A549 (cell line): ENCODE results near the gene TARM1. TPM values are rescaled to one million over a fixed set of nuclear protein-coding genes. Genes with fewer than 3 reads are reported as not detected.

Experiments used
- ATAC-seq, 2 experiments: fragments of 200-7000 bp in 1 of 2; fragments of >200 bp in 1 of 2; cut with Nextera tagmentation in 1 of 2; cut with Tn5 transposase in 1 of 2; 3 replicates each; pipeline versions ENCODE4 v1.8.0 to v1.9.1; 2018 to 2020; ENCODE audit warnings: mild to moderate bottlenecking in 1 of 2, moderate library complexity in 1 of 2
- CTCF ChIA-PET: fragments of 300-600 bp; sonication (Branson Sonifier 250); formaldehyde crosslinking; extraction: SDS; loops from one replicate; lab custom pipeline; 2021; ENCODE audit warnings: antibody characterized with exemption, inconsistent platforms; lab: Yijun Ruan, JAX
- POLR2A ChIA-PET: fragments of 350-600 bp; formaldehyde crosslinking; extraction: SDS; loops from one replicate; lab custom pipeline; 2021; ENCODE audit warnings: antibody characterized with exemption, inconsistent platforms; lab: Yijun Ruan, JAX
- DNase-seq, 2 experiments: peaks; one replicate each; pipeline versions ENCODE4 v3.0.0 to v3.0.0-alpha.2; 2011 to 2016; ENCODE audit warnings: low read depth in 1 of 2, low spot score in 1 of 2
- FAIRE-seq: peaks from 2 replicates; lab custom pipeline; 2011; peaks lifted over from hg19 to GRCh38; lab: Jason Lieb, UNC
- H3K27ac ChIP-seq, 2 experiments: fragments of >200 bp; sonication (Bioruptor Twin); formaldehyde crosslinking; 3 replicates each; pipeline ENCODE4 v1.5.1; 2016 to 2017
- H3K4me1 ChIP-seq: fragments of >200 bp; sonication (Bioruptor Twin); formaldehyde crosslinking; 3 replicates; pipeline ENCODE4 v1.6.1; 2016
- H3K4me2 ChIP-seq: fragments of >200 bp; sonication (Bioruptor Twin); formaldehyde crosslinking; 3 replicates; pipeline ENCODE4 v1.6.1; 2016
- H3K4me3 ChIP-seq: fragments of >200 bp; sonication (Bioruptor Twin); formaldehyde crosslinking; 3 replicates; pipeline ENCODE4 v1.5.1; 2016
- H3K9me3 ChIP-seq: fragments of >200 bp; sonication (Bioruptor Twin); formaldehyde crosslinking; 3 replicates; pipeline ENCODE4 v1.6.1; 2016
- BHLHE40 ChIP-seq: IDR thresholded peaks from 2 replicates; pipeline ENCODE4 v1.6.1; 2012; ENCODE audit warnings: low read depth, low read length, inconsistent platforms
- CBX2 ChIP-seq: fragments of 200-600 bp; sonication (generic); IDR thresholded peaks from 2 replicates; pipeline ENCODE4 v1.6.1; 2016; ENCODE audit warnings: low read depth, mild to moderate bottlenecking, borderline replicate concordance
- CHD4 ChIP-seq: fragments of 200-600 bp; sonication (generic); IDR thresholded peaks from 2 replicates; pipeline ENCODE4 v1.6.1; 2016; ENCODE audit warnings: antibody characterized with exemption, mild to moderate bottlenecking, borderline replicate concordance
- EHF ChIP-seq: fragments of 250-450 bp; sonication (Bioruptor Pico); IDR thresholded peaks from 2 replicates; pipeline ENCODE4 v1.5.0; 2020; ENCODE audit warnings: mild to moderate bottlenecking
- ESRRA ChIP-seq: fragments of 150-350 bp; IDR thresholded peaks from 2 replicates; pipeline ENCODE4 v1.6.1; 2014; ENCODE audit warnings: mild to moderate bottlenecking, low read length, borderline replicate concordance
- FOXS1 ChIP-seq: fragments of 250-450 bp; sonication (Bioruptor Pico); IDR thresholded peaks from 2 replicates; pipeline ENCODE4 v1.5.0; 2020; ENCODE audit warnings: mild to moderate bottlenecking, moderate library complexity
- HDAC2 ChIP-seq: fragments of 200-600 bp; sonication (generic); IDR thresholded peaks from 2 replicates; pipeline ENCODE4 v1.6.1; 2016
- HEYL ChIP-seq: fragments of 250-450 bp; sonication (Bioruptor Pico); IDR thresholded peaks from 2 replicates; pipeline ENCODE4 v1.8.0; 2021; ENCODE audit warnings: mild to moderate bottlenecking, moderate library complexity
- HOXA7 ChIP-seq: fragments of 250-450 bp; sonication (Bioruptor Pico); IDR thresholded peaks from 2 replicates; pipeline ENCODE4 v1.5.0; 2020; ENCODE audit warnings: mild to moderate bottlenecking, moderate library complexity
- HOXB13 ChIP-seq: fragments of 250-450 bp; sonication (Bioruptor Pico); IDR thresholded peaks from 2 replicates; pipeline ENCODE4 v1.5.0; 2020; ENCODE audit warnings: low read depth, mild to moderate bottlenecking, moderate library complexity
- JUN ChIP-seq, 2 experiments: fragments of >200 bp; sonication (Bioruptor Twin); formaldehyde crosslinking; IDR thresholded peaks; 2 replicates in 1 of 2; 3 replicates in 1 of 2; pipeline ENCODE4 v1.6.1; 2016 to 2017
- JUNB ChIP-seq: fragments of >200 bp; sonication (Bioruptor Twin); formaldehyde crosslinking; IDR thresholded peaks from 2 replicates; pipeline ENCODE4 v1.6.1; 2016
- KDM5A ChIP-seq: fragments of 200-600 bp; sonication (generic); IDR thresholded peaks from 2 replicates; pipeline ENCODE4 v1.6.1; 2016; ENCODE audit warnings: antibody characterized with exemption, mild to moderate bottlenecking
- MAFK ChIP-seq: fragments of 450-650 bp; IDR thresholded peaks from 2 replicates; pipeline ENCODE4 v1.6.1; 2014; ENCODE audit not compliant: partially characterized antibody
- MYC ChIP-seq: IDR thresholded peaks from 2 replicates; pipeline ENCODE4 v1.6.1; 2012; ENCODE audit warnings: mild to moderate bottlenecking, inconsistent platforms, low read length, improper control_type of control experiment, borderline replicate concordance
- NFE2L2 ChIP-seq: fragments of 150-350 bp; conservative IDR thresholded peaks from 2 replicates; pipeline ENCODE4 v1.6.1; 2014; ENCODE audit warnings: low read length
- PHF8 ChIP-seq: fragments of 200-600 bp; sonication (generic); IDR thresholded peaks from 2 replicates; pipeline ENCODE4 v1.6.1; 2016; ENCODE audit warnings: low read depth, mild to moderate bottlenecking, antibody characterized with exemption, moderate library complexity, borderline replicate concordance
- POLR2AphosphoS2 ChIP-seq: conservative IDR thresholded peaks from 2 replicates; pipeline ENCODE4 v1.6.1; 2012; ENCODE audit warnings: low read length, improper control_type of control experiment, inconsistent platforms
- RCOR1 ChIP-seq: fragments of 150-350 bp; IDR thresholded peaks from 2 replicates; pipeline ENCODE4 v1.6.1; 2014; ENCODE audit warnings: antibody characterized with exemption, low read length, low read depth
- RNF2 ChIP-seq: fragments of 200-600 bp; sonication (generic); IDR thresholded peaks from 2 replicates; pipeline ENCODE4 v1.6.1; 2016; ENCODE audit warnings: low read depth, mild to moderate bottlenecking, antibody characterized with exemption, moderate library complexity, borderline replicate concordance
- SMC3 ChIP-seq: fragments of >200 bp; sonication (Bioruptor Twin); formaldehyde crosslinking; IDR thresholded peaks from 3 replicates; pipeline ENCODE4 v1.6.1; 2018; ENCODE audit warnings: inconsistent platforms
- SREBF2 ChIP-seq: fragments of 450-650 bp; IDR thresholded peaks from 2 replicates; pipeline ENCODE4 v1.6.1; 2014; ENCODE audit warnings: mild to moderate bottlenecking, moderate library complexity
- TP53 ChIP-seq: fragments of 250-450 bp; sonication (Bioruptor Pico); IDR thresholded peaks from 2 replicates; pipeline ENCODE4 v1.5.0; 2021; ENCODE audit warnings: mild to moderate bottlenecking, moderate library complexity
- ZC3H11A ChIP-seq: fragments of 450-650 bp; IDR thresholded peaks from 2 replicates; pipeline ENCODE4 v1.6.1; 2014; ENCODE audit warnings: antibody characterized with exemption, mild to moderate bottlenecking
- ZSCAN20 ChIP-seq: fragments of 250-450 bp; sonication (Bioruptor Pico); IDR thresholded peaks from 2 replicates; pipeline ENCODE4 v1.8.0; 2022; ENCODE audit warnings: mild to moderate bottlenecking, moderate library complexity
- WGBS: methylation state at CpG from one replicate; pipeline ENCODE4 v1.1.6; 2017; ENCODE audit errors: missing lambda C conversion rate; 5-methylcytosine and 5-hydroxymethylcytosine counted together
- polyA plus RNA-seq, 4 experiments: library from polyadenylated mRNA; depleted of rRNA in 3 of 4; stranded (reverse); fragments of >200 nt; fragmentation: RNase III in 1 of 4; extraction: RNeasy Plus Mini Kit Qiagen cat#74134 plus additional on column Dnase treatment in 1 of 4; gene quantifications; 2 replicates in 3 of 4; 3 replicates in 1 of 4; pipeline ENCODE4 v1.2.3, GENCODE V29; 2011 to 2017
- TF ChIP-seq, protein P1 (sequence below): fragments of >200 bp; sonication (Bioruptor Twin); formaldehyde crosslinking; IDR thresholded peaks from 2 replicates; pipeline ENCODE4 v1.6.1; 2016
- TF ChIP-seq, protein P2 (sequence below): fragments of >200 bp; sonication (Bioruptor Twin); formaldehyde crosslinking; IDR thresholded peaks from 3 replicates; pipeline ENCODE4 v1.5.1; 2016
- TF ChIP-seq, protein P3 (sequence below): fragments of 200-600 bp; sonication (generic); IDR thresholded peaks from 2 replicates; pipeline ENCODE4 v1.6.1; 2016; ENCODE audit warnings: antibody characterized with exemption, mild to moderate bottlenecking, moderate library complexity

Gene TARM1
- polyA plus RNA-seq, 2 of the 4 experiments (the other 2 are of a cell fraction): not detected

DNA sequence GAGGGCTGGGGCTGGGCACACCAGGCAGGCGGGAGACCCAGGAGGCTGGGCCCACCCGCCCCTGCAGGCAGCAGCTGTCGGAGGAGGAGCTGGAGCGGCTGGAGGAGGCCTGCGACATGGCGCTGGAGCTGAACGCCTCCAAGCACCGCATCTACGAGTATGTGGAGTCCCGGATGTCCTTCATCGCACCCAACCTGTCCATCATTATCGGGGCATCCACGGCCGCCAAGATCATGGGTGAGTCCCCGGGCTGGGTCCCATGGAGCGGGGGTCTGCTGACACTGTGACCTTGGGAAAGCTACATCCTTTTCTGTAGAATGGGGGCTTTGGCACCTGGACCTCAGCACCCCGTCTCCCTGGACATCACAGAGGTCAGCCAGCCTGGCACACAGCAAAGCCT, 42.5 kb upstream of the TARM1 start:
- H3K4me2 ChIP-seq: no peak overlapping the region
- H3K27ac ChIP-seq: no peak overlapping the region
- ATAC-seq (no peak), DNase-seq (no peak), FAIRE-seq (no peak)
- POLR2A ChIA-PET: interaction anchor here (0.9 to 2.4 kb wide), 2 partner anchors 8 to 13 kb away, joined by 5 to 10 read pairs; partner anchors contain the start of genes CNOT3, PRPF31 and TFPT
- no peaks in the 10 kb centered on the region for H3K9me3 ChIP-seq
- no peak overlapping the region for H3K4me3 ChIP-seq
- WGBS: 92% methylated on average over 16 of the region's 17 CpGs
- CTCF ChIA-PET: interaction anchor here (1.1 to 3.2 kb wide), 3 partner anchors 9 to 45 kb away, joined by 3 to 8 read pairs (median 4); partner anchors contain the start of gene CNOT3
- H3K4me1 ChIP-seq: no peaks in the 10 kb centered on the region
- no peak for TF ChIP-seq MAFK
- TF ChIP-seq, protein P1, sequence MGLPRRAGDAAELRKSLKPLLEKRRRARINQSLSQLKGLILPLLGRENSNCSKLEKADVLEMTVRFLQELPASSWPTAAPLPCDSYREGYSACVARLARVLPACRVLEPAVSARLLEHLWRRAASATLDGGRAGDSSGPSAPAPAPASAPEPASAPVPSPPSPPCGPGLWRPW: no peak
- no peak for TF ChIP-seq ZC3H11A
- TF ChIP-seq CHD4: no peak
- TF ChIP-seq SREBF2: no peak
- no peak for TF ChIP-seq RCOR1
- TF ChIP-seq HDAC2: no peak
- no peak for TF ChIP-seq ESRRA
- TF ChIP-seq CBX2: no peak
- TF ChIP-seq TP53 (CRISPR knock-in tag): no peak
- TF ChIP-seq SMC3: no peak
- TF ChIP-seq FOXS1 (CRISPR knock-in tag): no peak
- no peak for TF ChIP-seq EHF (CRISPR knock-in tag)
- no peak for TF ChIP-seq ZSCAN20 (CRISPR knock-in tag)
- no peak for TF ChIP-seq KDM5A
- TF ChIP-seq NFE2L2: no peak
- TF ChIP-seq MYC: no peak
- no peak for TF ChIP-seq JUNB
- no peak for TF ChIP-seq POLR2AphosphoS2

DNA sequence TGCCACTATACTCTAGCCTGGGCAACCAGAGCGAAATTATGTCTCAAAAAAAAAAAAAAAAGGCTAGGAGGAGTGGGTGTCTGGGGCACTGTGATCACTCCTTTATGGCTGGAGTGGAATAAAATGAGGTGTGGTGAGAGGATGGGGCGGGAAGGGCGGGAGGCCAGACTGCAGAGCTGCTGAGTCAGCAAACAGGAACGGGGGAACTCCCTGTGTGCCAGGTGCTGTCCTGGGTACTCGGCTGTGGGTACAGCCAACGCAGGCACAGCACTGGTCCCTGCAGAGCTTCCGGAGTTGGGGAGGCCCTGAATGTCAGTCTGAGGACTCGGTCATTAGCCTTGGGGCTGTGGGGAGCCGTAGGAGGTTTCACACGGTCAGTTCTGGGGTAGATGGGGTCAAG, 40.1 kb upstream of the TARM1 start:
- ATAC-seq: no peak
- Histone ChIP-seq H3K9me3 (no peaks in the 10 kb centered on the region), H3K4me2 (no peak overlapping the region), H3K4me3 (no peak overlapping the region), H3K27ac (no peak overlapping the region), H3K4me1 (peaks cover 7% of the 10 kb centered on the region; the same call in 2 of the 3 replicates)
- no peak for DNase-seq
- 91% methylated on average over 9 of the region's 10 CpGs for WGBS
- CTCF ChIA-PET: interaction anchor here (0.5 to 1.6 kb wide), 5 partner anchors 16 to 1439 kb away, joined by 3 to 4 read pairs (median 3); no protein-coding TSS in a partner anchor
- TF ChIP-seq MAFK (peak; percentile 93), RNF2 (no peak)
- FAIRE-seq: no peak
- POLR2A ChIA-PET: interaction anchor here (0.6 to 1.1 kb wide), 2 partner anchors 16 to 18 kb away, joined by 3 to 4 read pairs; partner anchors contain the start of gene CNOT3

DNA sequence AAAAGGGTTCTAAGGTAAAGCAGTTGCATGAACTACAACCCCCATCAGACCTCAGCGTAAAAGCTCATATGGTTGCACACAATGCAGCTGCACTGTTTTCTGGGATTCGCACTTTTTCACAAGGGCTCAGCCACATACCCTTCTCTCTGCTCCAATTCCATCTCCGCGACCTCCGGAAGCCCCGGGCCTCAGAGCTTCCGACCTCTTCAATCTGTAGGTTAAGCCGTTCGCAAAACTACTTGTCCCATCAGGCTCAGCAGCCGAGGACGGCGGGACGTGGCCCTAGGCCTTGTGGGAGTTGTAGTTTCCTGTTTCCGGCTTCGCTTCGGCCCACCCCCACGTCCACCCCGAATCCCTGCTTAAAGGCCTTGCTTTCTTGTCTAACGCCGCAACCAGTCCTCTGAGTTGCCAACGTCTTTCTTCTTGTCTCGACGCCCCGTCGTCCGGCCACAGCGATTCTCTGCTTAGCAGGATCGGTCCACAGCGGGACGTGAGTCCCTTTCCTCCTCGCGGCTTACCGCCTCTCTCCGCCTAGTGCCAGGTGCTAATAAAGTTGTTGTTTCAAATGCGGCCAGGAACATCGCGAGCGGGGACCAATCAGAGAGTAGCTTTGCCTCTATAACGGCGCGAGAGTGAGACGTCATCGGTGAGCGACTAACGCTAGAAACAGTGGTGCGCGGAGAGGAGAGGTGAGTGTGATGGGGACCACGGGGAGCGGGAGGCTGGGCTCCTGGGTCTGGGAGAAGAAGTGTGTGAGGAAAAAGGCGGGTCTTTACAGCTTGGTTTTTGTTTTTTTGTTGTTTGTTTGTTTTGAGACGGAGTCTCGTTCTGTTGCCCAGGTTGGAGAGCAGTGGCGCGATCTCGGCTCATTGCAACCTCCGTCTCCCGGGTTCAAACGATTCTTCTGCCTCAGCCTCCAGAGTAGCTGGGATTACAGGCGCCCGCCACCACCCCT, 34.2 kb upstream of the TARM1 start, which contains the start of the genes PRPF31 and TFPT:
Gene PRPF31 (plus strand): TSS at position 646 of the 955 bp plus-strand sequence. CDS start 2,525 bp downstream, outside the sequence.
Gene TFPT (minus strand): TSS at position 549 of the 955 bp plus-strand sequence. CDS start 388 bp downstream, at position 161.
- Histone ChIP-seq H3K4me3 (peak within 1 kb of the TSS; percentile 95), H3K9me3 (no peaks in the 10 kb centered on the region), H3K27ac (peak within 1 kb of the TSS; percentile 84 to 93), H3K4me1 (peaks cover 14% of the 10 kb centered on the region; the same call in 2 of the 3 replicates), H3K4me2 (peak within 1 kb of the TSS; percentile 85)
- peak; percentile 98 for FAIRE-seq
- ChIA-PET CTCF (interaction anchor here (0.7 to 1.2 kb wide), 4 partner anchors 18 to 53 kb away, joined by 3 to 4 read pairs (median 3); no protein-coding TSS in a partner anchor), POLR2A (interaction anchor here (0.6 to 2.7 kb wide), 18 partner anchors 9 to 333 kb away, joined by 3 to 51 read pairs (median 4); partner anchors contain the start of genes CNOT3, LENG1, LENG8 and MBOAT7)
- peak; percentile 96 to 98 for ATAC-seq
- DNase-seq: peak; percentile 99
- 2% methylated on average over 60 of the region's 60 CpGs for WGBS
- TF ChIP-seq BHLHE40 (no peak), MYC (peak; percentile 88), HOXB13 (CRISPR knock-in tag) (no peak), HOXA7 (CRISPR knock-in tag) (no peak), HEYL (no peak), JUN (IDR thresholded peaks at IDR 0.05) (peak; percentile 95 to 96), PHF8 (peak; percentile 88; the same call in 1 of the 2 replicates), NFE2L2 (no peak)
- TF ChIP-seq, protein P2, sequence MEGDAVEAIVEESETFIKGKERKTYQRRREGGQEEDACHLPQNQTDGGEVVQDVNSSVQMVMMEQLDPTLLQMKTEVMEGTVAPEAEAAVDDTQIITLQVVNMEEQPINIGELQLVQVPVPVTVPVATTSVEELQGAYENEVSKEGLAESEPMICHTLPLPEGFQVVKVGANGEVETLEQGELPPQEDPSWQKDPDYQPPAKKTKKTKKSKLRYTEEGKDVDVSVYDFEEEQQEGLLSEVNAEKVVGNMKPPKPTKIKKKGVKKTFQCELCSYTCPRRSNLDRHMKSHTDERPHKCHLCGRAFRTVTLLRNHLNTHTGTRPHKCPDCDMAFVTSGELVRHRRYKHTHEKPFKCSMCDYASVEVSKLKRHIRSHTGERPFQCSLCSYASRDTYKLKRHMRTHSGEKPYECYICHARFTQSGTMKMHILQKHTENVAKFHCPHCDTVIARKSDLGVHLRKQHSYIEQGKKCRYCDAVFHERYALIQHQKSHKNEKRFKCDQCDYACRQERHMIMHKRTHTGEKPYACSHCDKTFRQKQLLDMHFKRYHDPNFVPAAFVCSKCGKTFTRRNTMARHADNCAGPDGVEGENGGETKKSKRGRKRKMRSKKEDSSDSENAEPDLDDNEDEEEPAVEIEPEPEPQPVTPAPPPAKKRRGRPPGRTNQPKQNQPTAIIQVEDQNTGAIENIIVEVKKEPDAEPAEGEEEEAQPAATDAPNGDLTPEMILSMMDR: no peak
- TF ChIP-seq, protein P3, sequence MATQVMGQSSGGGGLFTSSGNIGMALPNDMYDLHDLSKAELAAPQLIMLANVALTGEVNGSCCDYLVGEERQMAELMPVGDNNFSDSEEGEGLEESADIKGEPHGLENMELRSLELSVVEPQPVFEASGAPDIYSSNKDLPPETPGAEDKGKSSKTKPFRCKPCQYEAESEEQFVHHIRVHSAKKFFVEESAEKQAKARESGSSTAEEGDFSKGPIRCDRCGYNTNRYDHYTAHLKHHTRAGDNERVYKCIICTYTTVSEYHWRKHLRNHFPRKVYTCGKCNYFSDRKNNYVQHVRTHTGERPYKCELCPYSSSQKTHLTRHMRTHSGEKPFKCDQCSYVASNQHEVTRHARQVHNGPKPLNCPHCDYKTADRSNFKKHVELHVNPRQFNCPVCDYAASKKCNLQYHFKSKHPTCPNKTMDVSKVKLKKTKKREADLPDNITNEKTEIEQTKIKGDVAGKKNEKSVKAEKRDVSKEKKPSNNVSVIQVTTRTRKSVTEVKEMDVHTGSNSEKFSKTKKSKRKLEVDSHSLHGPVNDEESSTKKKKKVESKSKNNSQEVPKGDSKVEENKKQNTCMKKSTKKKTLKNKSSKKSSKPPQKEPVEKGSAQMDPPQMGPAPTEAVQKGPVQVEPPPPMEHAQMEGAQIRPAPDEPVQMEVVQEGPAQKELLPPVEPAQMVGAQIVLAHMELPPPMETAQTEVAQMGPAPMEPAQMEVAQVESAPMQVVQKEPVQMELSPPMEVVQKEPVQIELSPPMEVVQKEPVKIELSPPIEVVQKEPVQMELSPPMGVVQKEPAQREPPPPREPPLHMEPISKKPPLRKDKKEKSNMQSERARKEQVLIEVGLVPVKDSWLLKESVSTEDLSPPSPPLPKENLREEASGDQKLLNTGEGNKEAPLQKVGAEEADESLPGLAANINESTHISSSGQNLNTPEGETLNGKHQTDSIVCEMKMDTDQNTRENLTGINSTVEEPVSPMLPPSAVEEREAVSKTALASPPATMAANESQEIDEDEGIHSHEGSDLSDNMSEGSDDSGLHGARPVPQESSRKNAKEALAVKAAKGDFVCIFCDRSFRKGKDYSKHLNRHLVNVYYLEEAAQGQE: peak; percentile 61
